Activated CD8-positive, alpha-beta memory T cell treated with anti-CD3 and anti-CD28 coated beads for 36 hours (primary cell): ENCODE data around the gene NRG2. TPM values are rescaled to one million over a fixed set of nuclear protein-coding genes. Genes with fewer than 3 reads are reported as not detected.

Experiments
- CTCF ChIA-PET: fragments of 350-600 bp; sonication (Branson Sonifier 250); formaldehyde crosslinking; loops from one replicate; lab custom pipeline; 2021; ENCODE audit warnings: antibody characterized with exemption; lab: Charles Lee
- POLR2A ChIA-PET: fragments of 350-600 bp; sonication (Branson Sonifier 250); formaldehyde crosslinking; loops from one replicate; lab custom pipeline; 2021; ENCODE audit warnings: antibody characterized with exemption; lab: Charles Lee
- total RNA-seq, 2 experiments: library from RNA; stranded (reverse); gene quantifications; one replicate each; pipeline ENCODE4 v1.2.3, GENCODE V29; 2021

Gene NRG2
- total RNA-seq, 2 experiments from 2014 or later = 0.15 to 0.17 TPM

GRCh38 chr5:139823757-139824355 is 219.2 kb downstream of the NRG2 start:
- ChIA-PET CTCF (no interaction called here), POLR2A (no interaction called here)

GRCh38 chr5:139822553-139823425 is 220.3 kb downstream of the NRG2 start:
- ChIA-PET CTCF (interaction anchor here (1.0 kb wide), 1 partner anchor 34 kb away, joined by 4 read pairs; no protein-coding TSS in a partner anchor), POLR2A (no interaction called here)

- CTCF ChIA-PET = interaction anchor here (1.0 kb wide), 1 partner anchor 33 kb away, joined by 4 read pairs; no protein-coding TSS in a partner anchor
- POLR2A ChIA-PET = no interaction called here
Observed at GRCh38 chr5:139821806-139822552, 221.1 kb downstream of the NRG2 start.

- ChIA-PET POLR2A (no interaction called here), CTCF (no interaction called here)
Observed at GRCh38 chr5:139820606-139821005, 222.5 kb downstream of the NRG2 start.

GRCh38 chr5:139820130-139820529 is 223.0 kb downstream of the NRG2 start:
- CTCF ChIA-PET = no interaction called here

GRCh38 chr5:139817970-139818369 is 225.1 kb downstream of the NRG2 start:
- CTCF ChIA-PET = no interaction called here
- POLR2A ChIA-PET = no interaction called here

More at GRCh38 chr5:139820130-139820529, 223.0 kb downstream of the NRG2 start:
- POLR2A ChIA-PET = no interaction called here

GRCh38 chr5:139817362-139817761 is 225.7 kb downstream of the NRG2 start:
- CTCF ChIA-PET = interaction anchor here (0.5 to 1.1 kb wide), 2 partner anchors 13 to 42 kb away, joined by 3 to 6 read pairs; no protein-coding TSS in a partner anchor

GRCh38 chr5:139816566-139816965 is 226.5 kb downstream of the NRG2 start:
- CTCF ChIA-PET = interaction anchor here (1.1 kb wide), 1 partner anchor 41 kb away, joined by 3 read pairs; no protein-coding TSS in a partner anchor
- POLR2A ChIA-PET = no interaction called here

More at GRCh38 chr5:139817362-139817761, 225.7 kb downstream of the NRG2 start:
- POLR2A ChIA-PET = no interaction called here

- ChIA-PET POLR2A (interaction anchor here (0.6 kb wide), 1 partner anchor 1034 kb away, joined by 4 read pairs; no protein-coding TSS in a partner anchor), CTCF (interaction anchor here (1.2 kb wide), 1 partner anchor 27 kb away, joined by 3 read pairs; no protein-coding TSS in a partner anchor)
Observed at GRCh38 chr5:139814704-139815280, 228.3 kb downstream of the NRG2 start.

- ChIA-PET POLR2A (interaction anchor here (0.6 kb wide), 1 partner anchor 1033 kb away, joined by 4 read pairs; no protein-coding TSS in a partner anchor), CTCF (interaction anchor here (1.2 kb wide), 1 partner anchor 26 kb away, joined by 3 read pairs; no protein-coding TSS in a partner anchor)
Observed at GRCh38 chr5:139814191-139814601, 228.9 kb downstream of the NRG2 start.

GRCh38 chr5:139812836-139813805 is 230.0 kb downstream of the NRG2 start:
- POLR2A ChIA-PET = no interaction called here
- CTCF ChIA-PET = no interaction called here

- CTCF ChIA-PET = no interaction called here
- POLR2A ChIA-PET = no interaction called here
Observed at GRCh38 chr5:139812323-139812722, 230.8 kb downstream of the NRG2 start.

- POLR2A ChIA-PET = no interaction called here
- CTCF ChIA-PET = no interaction called here
Observed at GRCh38 chr5:139811274-139811607, 231.9 kb downstream of the NRG2 start.

GRCh38 chr5:139810341-139811273 is 232.5 kb downstream of the NRG2 start:
- POLR2A ChIA-PET = no interaction called here
- CTCF ChIA-PET = no interaction called here

GRCh38 chr5:139809331-139809810 is 233.7 kb downstream of the NRG2 start:
- POLR2A ChIA-PET = no interaction called here
- CTCF ChIA-PET = no interaction called here

GRCh38 chr5:139808481-139809330 is 234.4 kb downstream of the NRG2 start:
- ChIA-PET POLR2A (no interaction called here), CTCF (interaction anchor here (1.6 kb wide), 1 partner anchor 160 kb away, joined by 3 read pairs; no protein-coding TSS in a partner anchor)
